Osteoblast (primary cell): ENCODE data around the gene RIT2. TPM values are rescaled to one million over a fixed set of nuclear protein-coding genes. Genes with fewer than 3 reads are reported as not detected.

Experiments used
- DNase-seq: peaks from one replicate; pipeline ENCODE4 v3.0.0; 2011; ENCODE audit warnings: low spot score, mixed read lengths; ENCODE audit not compliant: insufficient read length; ENCODE audit errors: missing footprints
- H2AFZ ChIP-seq: 2 replicates; pipeline ENCODE4 v1.6.0; 2011; ENCODE audit warnings: mild to moderate bottlenecking, low read length
- H3K27ac ChIP-seq: 2 replicates; pipeline ENCODE4 v1.5.1; 2011; ENCODE audit warnings: mild to moderate bottlenecking, low read depth, low read length, moderate library complexity
- H3K27me3 ChIP-seq: 2 replicates; pipeline ENCODE4 v1.6.0; 2012; ENCODE audit warnings: mild to moderate bottlenecking, control low read depth, inconsistent platforms, low read length, moderate library complexity; ENCODE audit not compliant: insufficient read depth
- H3K36me3 ChIP-seq: 2 replicates; pipeline ENCODE4 v1.5.1; 2011; ENCODE audit warnings: mild to moderate bottlenecking, low read length, control low read depth, moderate library complexity; ENCODE audit not compliant: insufficient read depth
- H3K4me1 ChIP-seq: 2 replicates; pipeline ENCODE4 v1.5.1; 2011; ENCODE audit warnings: mild to moderate bottlenecking, low read length, control low read depth, moderate library complexity; ENCODE audit not compliant: insufficient read depth
- H3K4me2 ChIP-seq: 2 replicates; pipeline ENCODE4 v1.6.0; 2011; ENCODE audit warnings: mild to moderate bottlenecking, low read length; ENCODE audit not compliant: insufficient read depth
- H3K4me3 ChIP-seq: fragments of 200-600 bp; sonication (generic); 3 replicates; pipeline ENCODE4 v1.5.1; 2012; ENCODE audit warnings: mild to moderate bottlenecking, low read length, inconsistent platforms; ENCODE audit not compliant: insufficient read depth
- H3K79me2 ChIP-seq: 2 replicates; pipeline ENCODE4 v1.6.0; 2012; ENCODE audit warnings: mild to moderate bottlenecking, low read length, control low read depth, inconsistent platforms; ENCODE audit not compliant: insufficient read depth
- H3K9me3 ChIP-seq: 2 replicates; pipeline ENCODE4 v1.5.1; 2011; ENCODE audit warnings: low read depth, low read length, control low read depth
- H4K20me1 ChIP-seq: 2 replicates; pipeline ENCODE4 v1.6.0; 2012; ENCODE audit warnings: mild to moderate bottlenecking, low read length, control low read depth; ENCODE audit not compliant: insufficient read depth
- total RNA-seq: library from RNA; depleted of rRNA; stranded (reverse); fragments of >200 nt; gene quantifications from 2 replicates; pipeline ENCODE4 v1.2.3, GENCODE V29; 2012
- TF ChIP-seq, protein P1 (sequence below): IDR thresholded peaks from 2 replicates; pipeline ENCODE4 v1.5.1; 2011; ENCODE audit warnings: mild to moderate bottlenecking, low read depth, low read length, moderate library complexity; ENCODE audit errors: extremely low read depth

Gene RIT2
- total RNA-seq, 1 donor, result not detected

DNA sequence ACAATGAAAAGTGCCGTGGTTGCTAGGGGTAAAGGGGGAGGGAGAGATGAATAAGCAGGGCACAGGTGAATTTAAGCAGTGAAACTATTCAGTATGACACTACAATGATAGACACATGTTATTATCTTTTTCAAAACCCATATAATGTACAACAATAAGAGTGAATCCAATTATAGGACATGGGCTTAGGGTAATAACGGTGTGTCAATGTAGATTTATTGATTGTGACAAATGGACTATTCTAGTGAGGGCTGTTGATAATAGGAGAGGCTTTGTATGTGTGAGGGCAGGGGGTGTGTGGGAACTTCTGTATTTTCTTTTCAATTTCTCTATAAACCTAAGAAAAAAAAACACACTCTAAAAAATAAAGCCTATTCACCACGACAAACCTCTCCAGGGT lies 223.8 kb downstream of the RIT2 start:
- TF ChIP-seq, protein P1, sequence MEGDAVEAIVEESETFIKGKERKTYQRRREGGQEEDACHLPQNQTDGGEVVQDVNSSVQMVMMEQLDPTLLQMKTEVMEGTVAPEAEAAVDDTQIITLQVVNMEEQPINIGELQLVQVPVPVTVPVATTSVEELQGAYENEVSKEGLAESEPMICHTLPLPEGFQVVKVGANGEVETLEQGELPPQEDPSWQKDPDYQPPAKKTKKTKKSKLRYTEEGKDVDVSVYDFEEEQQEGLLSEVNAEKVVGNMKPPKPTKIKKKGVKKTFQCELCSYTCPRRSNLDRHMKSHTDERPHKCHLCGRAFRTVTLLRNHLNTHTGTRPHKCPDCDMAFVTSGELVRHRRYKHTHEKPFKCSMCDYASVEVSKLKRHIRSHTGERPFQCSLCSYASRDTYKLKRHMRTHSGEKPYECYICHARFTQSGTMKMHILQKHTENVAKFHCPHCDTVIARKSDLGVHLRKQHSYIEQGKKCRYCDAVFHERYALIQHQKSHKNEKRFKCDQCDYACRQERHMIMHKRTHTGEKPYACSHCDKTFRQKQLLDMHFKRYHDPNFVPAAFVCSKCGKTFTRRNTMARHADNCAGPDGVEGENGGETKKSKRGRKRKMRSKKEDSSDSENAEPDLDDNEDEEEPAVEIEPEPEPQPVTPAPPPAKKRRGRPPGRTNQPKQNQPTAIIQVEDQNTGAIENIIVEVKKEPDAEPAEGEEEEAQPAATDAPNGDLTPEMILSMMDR, result no peak
- no peak for DNase-seq
- H4K20me1 ChIP-seq, result no peaks in the 10 kb centered on the region

DNA sequence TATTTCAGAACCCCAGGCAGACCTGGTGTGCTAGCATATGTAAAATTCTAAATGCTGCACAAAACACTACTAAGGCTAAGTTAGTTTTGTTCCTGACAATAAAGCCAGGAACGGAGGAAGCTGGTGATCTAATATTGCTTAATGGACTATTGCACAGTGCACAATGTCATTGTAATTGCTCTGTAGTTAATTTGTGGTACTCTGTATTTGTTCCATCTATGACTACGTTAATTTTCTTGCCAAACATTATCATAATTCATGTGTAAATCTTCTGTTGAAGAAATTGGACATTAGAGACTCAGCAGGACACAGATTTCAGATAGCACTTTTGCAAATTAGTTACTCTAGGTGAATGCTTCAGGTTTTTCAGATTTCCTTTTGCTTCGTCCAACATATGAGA lies 232.3 kb downstream of the RIT2 start:
- no peaks in the 10 kb centered on the region for H3K79me2 ChIP-seq
- no peaks in the 10 kb centered on the region for H3K27me3 ChIP-seq
- no peak for DNase-seq
- no peak overlapping the region for H3K27ac ChIP-seq
- no peak overlapping the region for H3K4me2 ChIP-seq
- H2AFZ ChIP-seq, result no peak overlapping the region
- no peaks in the 10 kb centered on the region for H3K4me1 ChIP-seq
- H3K9me3 ChIP-seq, result no peaks in the 10 kb centered on the region
- H4K20me1 ChIP-seq, result no peaks in the 10 kb centered on the region
- TF ChIP-seq, protein P1, result no peak
- H3K36me3 ChIP-seq, result no peaks in the 10 kb centered on the region
- no peak overlapping the region for H3K4me3 ChIP-seq

More for the DNA sequence above, 223.8 kb downstream of the RIT2 start:
- Histone ChIP-seq H3K27me3 (no peaks in the 10 kb centered on the region), H3K79me2 (no peaks in the 10 kb centered on the region), H3K36me3 (no peaks in the 10 kb centered on the region), H3K27ac (no peak overlapping the region), H3K4me3 (no peak overlapping the region), H2AFZ (no peak overlapping the region), H3K4me2 (no peak overlapping the region), H3K9me3 (no peaks in the 10 kb centered on the region), H3K4me1 (no peaks in the 10 kb centered on the region)

DNA sequence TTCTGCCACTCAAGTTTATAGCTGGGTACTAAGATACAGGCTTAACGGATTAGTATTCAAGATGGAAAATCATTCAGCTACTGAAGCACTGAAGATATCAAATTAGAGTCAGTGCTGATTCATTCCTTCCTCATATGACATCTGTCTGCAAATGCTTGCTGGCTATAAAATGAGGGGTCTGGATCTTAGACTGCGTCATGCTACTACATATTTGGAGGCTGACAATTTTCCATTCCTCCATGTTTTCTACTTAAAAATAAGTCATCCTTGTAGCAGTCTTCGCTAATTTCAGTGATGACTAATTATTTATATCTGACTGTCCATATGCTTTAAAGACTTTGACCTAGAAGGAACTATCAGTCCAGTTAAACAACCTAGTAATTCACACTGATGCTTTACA lies 233.4 kb downstream of the RIT2 start:
- Histone ChIP-seq H3K4me1 (no peaks in the 10 kb centered on the region), H3K9me3 (no peaks in the 10 kb centered on the region), H3K36me3 (no peaks in the 10 kb centered on the region), H3K27me3 (no peaks in the 10 kb centered on the region), H3K27ac (no peak overlapping the region), H4K20me1 (no peaks in the 10 kb centered on the region), H3K79me2 (no peaks in the 10 kb centered on the region), H2AFZ (no peak overlapping the region), H3K4me3 (no peak overlapping the region), H3K4me2 (no peak overlapping the region)
- DNase-seq, result no peak
- TF ChIP-seq, protein P1, result no peak

DNA sequence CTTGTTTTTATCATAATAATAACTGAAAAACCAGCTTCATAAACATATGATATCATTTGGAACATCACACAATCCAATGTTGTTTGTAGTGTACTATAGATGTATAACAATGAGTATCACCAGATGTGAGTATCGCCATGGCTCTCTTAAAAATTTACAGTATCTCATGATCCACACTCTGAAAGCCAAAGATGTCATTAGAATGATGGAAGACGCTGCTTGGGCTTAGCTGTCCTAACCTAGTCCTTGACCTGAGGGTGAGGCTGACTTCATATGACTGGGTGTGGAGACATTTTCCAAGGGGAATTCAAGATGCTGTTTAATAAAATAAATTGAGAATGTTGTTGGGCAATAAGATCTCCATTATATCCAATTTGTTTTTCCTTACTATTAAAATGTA lies 242.6 kb downstream of the RIT2 start:
- Histone ChIP-seq H3K4me2 (no peak overlapping the region), H4K20me1 (no peaks in the 10 kb centered on the region), H3K4me3 (no peak overlapping the region), H3K36me3 (no peaks in the 10 kb centered on the region), H2AFZ (no peak overlapping the region), H3K9me3 (no peaks in the 10 kb centered on the region), H3K27ac (no peak overlapping the region), H3K79me2 (no peaks in the 10 kb centered on the region), H3K27me3 (no peaks in the 10 kb centered on the region), H3K4me1 (no peaks in the 10 kb centered on the region)
- TF ChIP-seq, protein P1, result no peak
- DNase-seq, result no peak
